Measurements from ENCODE around the gene CORO6. TPM values are rescaled to one million over a fixed set of nuclear protein-coding genes. Genes with fewer than 3 reads are reported as not detected.

CORO6 gene
- total RNA-seq, 4 donors from 2014 or later = 5.7 to 19.0 (median 8.7) TPM

GRCh38 chr17:29625037-29625750 lies 2.5 kb upstream of the CORO6 start:
- DNase-seq (ENCODE audit: low spot score in 2 of 2) = no peak
- intact Hi-C loops (cut with DNase I; ENCODE audit: low total_unique reads) = no loop called here
- no peak for TF ChIP-seq CTCF (IDR thresholded peaks at IDR 0.05)
- TF ChIP-seq POLR2A (IDR thresholded peaks at IDR 0.05) = no peak
- WGBS, 2 donors = 56 to 61% methylated on average over 8 of the region's 8 CpGs
- no peak overlapping the region for H3K4me3 ChIP-seq (ENCODE audit: low read depth, poor library complexity, severe bottlenecking)

GRCh38 chr17:29624586-29624985 lies 1.9 kb upstream of the CORO6 start:
- 62 to 69% methylated on average over 4 of the region's 4 CpGs for WGBS, 2 donors
- H3K4me3 ChIP-seq (ENCODE audit: low read depth, poor library complexity, severe bottlenecking) = no peak overlapping the region
- intact Hi-C loops (cut with DNase I; ENCODE audit: low total_unique reads) = no loop called here
- no peak for TF ChIP-seq POLR2A (IDR thresholded peaks at IDR 0.05)
- TF ChIP-seq CTCF (IDR thresholded peaks at IDR 0.05) = no peak
- no peak for DNase-seq (ENCODE audit: low spot score in 2 of 2)

GRCh38 chr17:29623283-29623647 lies 553 bp upstream of the CORO6 start:
- intact Hi-C loops (cut with DNase I; ENCODE audit: low total_unique reads) = no loop called here
- WGBS, 2 donors = 50 to 55% methylated on average over 4 of the region's 4 CpGs
- no peak overlapping the region for H3K4me3 ChIP-seq (ENCODE audit: low read depth, poor library complexity, severe bottlenecking)
- TF ChIP-seq POLR2A (IDR thresholded peaks at IDR 0.05) (no peak), CTCF (IDR thresholded peaks at IDR 0.05) (no peak)
- DNase-seq (ENCODE audit: low spot score in 2 of 2) = no peak

- TF ChIP-seq CTCF (IDR thresholded peaks at IDR 0.05) = no peak
- TF ChIP-seq POLR2A (IDR thresholded peaks at IDR 0.05) = no peak
- no peak for DNase-seq (ENCODE audit: low spot score in 2 of 2)
- intact Hi-C loops (cut with DNase I; ENCODE audit: low total_unique reads) = no loop called here
- no peak overlapping the region for H3K4me3 ChIP-seq (ENCODE audit: low read depth, poor library complexity, severe bottlenecking)
- 69 to 70% methylated on average over 8 of the region's 8 CpGs for WGBS, 2 donors
Measured at GRCh38 chr17:29621751-29622194, 939 bp downstream of the CORO6 start.

GRCh38 chr17:29620779-29621500 lies 1.8 kb downstream of the CORO6 start:
- H3K4me3 ChIP-seq (ENCODE audit: low read depth, poor library complexity, severe bottlenecking) = no peak overlapping the region
- no peak for DNase-seq (ENCODE audit: low spot score in 2 of 2)
- 96 to 97% methylated on average over 12 of the region's 12 CpGs for WGBS, 2 donors

More at GRCh38 chr17:29620779-29621500, 1.8 kb downstream of the CORO6 start:
- intact Hi-C loops (cut with DNase I; ENCODE audit: low total_unique reads) = no loop called here
- TF ChIP-seq CTCF (IDR thresholded peaks at IDR 0.05) = no peak
- no peak for TF ChIP-seq POLR2A (IDR thresholded peaks at IDR 0.05)
